Stimulated activated CD4-positive, alpha-beta T cell treated with anti-CD3 and anti-CD28 coated beads, Interleukin-4, amount 100 ng/mL, for 4 hours (primary cell): ENCODE data around the gene NT5DC4.
A peak's percentile ranks its signal among the peaks of the same experiment; 100 is the strongest.

Source experiments
- DNase-seq, 2 experiments: peaks; one replicate each; pipeline ENCODE4 v3.0.0-alpha.2; 2020

NT5DC4 gene

GRCh38 chr2:112720785-112721184 is at the start of gene NT5DC4:
TSS of gene NT5DC4 (plus strand) at chr2:112721020. CDS start at chr2:112721080, 60 bp downstream.
- no peak for DNase-seq

GRCh38 chr2:112671801-112672200 is 49.0 kb upstream of the NT5DC4 start:
- no peak for DNase-seq

- DNase-seq: no peak
Measured at GRCh38 chr2:112673008-112673407, 47.8 kb upstream of the NT5DC4 start.

GRCh38 chr2:112674229-112674628 is 46.6 kb upstream of the NT5DC4 start:
- no peak for DNase-seq

GRCh38 chr2:112679484-112679883 is 41.3 kb upstream of the NT5DC4 start:
- no peak for DNase-seq

GRCh38 chr2:112680666-112681101 is 40.1 kb upstream of the NT5DC4 start:
- DNase-seq: no peak

GRCh38 chr2:112682101-112682500 is 38.7 kb upstream of the NT5DC4 start:
- DNase-seq: no peak

- no peak for DNase-seq
Measured at GRCh38 chr2:112683550-112684414, 37.0 kb upstream of the NT5DC4 start.

- DNase-seq: no peak
Measured at GRCh38 chr2:112684415-112684775, 36.4 kb upstream of the NT5DC4 start.

GRCh38 chr2:112685271-112685884 is 35.4 kb upstream of the NT5DC4 start:
- no peak for DNase-seq

GRCh38 chr2:112686348-112687217 is 34.2 kb upstream of the NT5DC4 start:
- DNase-seq: no peak

- no peak for DNase-seq
Measured at GRCh38 chr2:112687522-112687921, 33.3 kb upstream of the NT5DC4 start.

- no peak for DNase-seq
Measured at GRCh38 chr2:112688086-112688880, 32.5 kb upstream of the NT5DC4 start.

GRCh38 chr2:112690853-112691401 is 29.9 kb upstream of the NT5DC4 start:
- DNase-seq: peak; percentile 43 to 51

GRCh38 chr2:112691881-112692281 is 28.9 kb upstream of the NT5DC4 start:
- DNase-seq: no peak

- peak; percentile 21 to 47 for DNase-seq
Measured at GRCh38 chr2:112692495-112692911, 28.3 kb upstream of the NT5DC4 start.

- peak; percentile 24 to 36 for DNase-seq
Measured at GRCh38 chr2:112692918-112693317, 27.9 kb upstream of the NT5DC4 start.

- no peak for DNase-seq
Measured at GRCh38 chr2:112693596-112693995, 27.2 kb upstream of the NT5DC4 start.

GRCh38 chr2:112694182-112694581 is 26.6 kb upstream of the NT5DC4 start:
- no peak for DNase-seq

- DNase-seq: no peak
Measured at GRCh38 chr2:112698834-112699515, 21.8 kb upstream of the NT5DC4 start.

- no peak for DNase-seq
Measured at GRCh38 chr2:112699984-112700667, 20.7 kb upstream of the NT5DC4 start.
